Hepatocyte (in vitro differentiated cells): ENCODE results near the gene GPR84.

Source experiments
- EZH2 ChIP-seq: fragments of 200-600 bp; sonication (generic); IDR thresholded peaks from 2 replicates; pipeline ENCODE4 v1.6.1; 2016; ENCODE audit warnings: antibody characterized with exemption, mild to moderate bottlenecking, borderline replicate concordance
- EZH2phosphoT487 ChIP-seq: fragments of 200-600 bp; sonication (generic); IDR thresholded peaks from one replicate; pipeline ENCODE4 v1.6.1; 2018; ENCODE audit warnings: antibody characterized with exemption, mild to moderate bottlenecking, low read depth, moderate library complexity; ENCODE audit not compliant: unreplicated experiment, severe bottlenecking
- TF ChIP-seq, protein P1 (sequence below): fragments of 200-600 bp; sonication (generic); IDR thresholded peaks from 2 replicates; pipeline ENCODE4 v1.5.1; 2016; ENCODE audit warnings: antibody characterized with exemption, mild to moderate bottlenecking; ENCODE audit not compliant: poor library complexity

DNA sequence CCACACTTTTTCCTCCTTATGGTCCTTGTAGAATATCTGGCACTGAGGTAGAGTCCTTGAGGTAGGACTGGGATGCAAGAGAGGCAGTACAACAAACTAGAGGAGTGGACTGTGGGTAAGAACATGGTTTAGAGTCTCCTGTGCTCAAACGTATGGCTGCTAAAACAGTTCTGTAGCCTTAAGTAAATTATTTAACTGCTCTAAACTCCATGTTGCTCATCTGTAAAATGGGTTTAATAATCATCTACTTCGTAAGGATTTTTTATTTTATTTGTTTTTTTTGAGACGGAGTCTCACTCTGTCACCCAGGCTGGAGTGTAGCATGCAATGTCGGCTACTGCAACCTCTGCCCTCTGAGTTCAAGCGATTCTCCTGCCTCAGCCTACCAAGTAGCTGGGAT is 42.9 kb downstream of the GPR84 start:
- TF ChIP-seq, protein P1, sequence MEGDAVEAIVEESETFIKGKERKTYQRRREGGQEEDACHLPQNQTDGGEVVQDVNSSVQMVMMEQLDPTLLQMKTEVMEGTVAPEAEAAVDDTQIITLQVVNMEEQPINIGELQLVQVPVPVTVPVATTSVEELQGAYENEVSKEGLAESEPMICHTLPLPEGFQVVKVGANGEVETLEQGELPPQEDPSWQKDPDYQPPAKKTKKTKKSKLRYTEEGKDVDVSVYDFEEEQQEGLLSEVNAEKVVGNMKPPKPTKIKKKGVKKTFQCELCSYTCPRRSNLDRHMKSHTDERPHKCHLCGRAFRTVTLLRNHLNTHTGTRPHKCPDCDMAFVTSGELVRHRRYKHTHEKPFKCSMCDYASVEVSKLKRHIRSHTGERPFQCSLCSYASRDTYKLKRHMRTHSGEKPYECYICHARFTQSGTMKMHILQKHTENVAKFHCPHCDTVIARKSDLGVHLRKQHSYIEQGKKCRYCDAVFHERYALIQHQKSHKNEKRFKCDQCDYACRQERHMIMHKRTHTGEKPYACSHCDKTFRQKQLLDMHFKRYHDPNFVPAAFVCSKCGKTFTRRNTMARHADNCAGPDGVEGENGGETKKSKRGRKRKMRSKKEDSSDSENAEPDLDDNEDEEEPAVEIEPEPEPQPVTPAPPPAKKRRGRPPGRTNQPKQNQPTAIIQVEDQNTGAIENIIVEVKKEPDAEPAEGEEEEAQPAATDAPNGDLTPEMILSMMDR, result no peak
- TF ChIP-seq EZH2phosphoT487 (no peak), EZH2 (no peak)
